Measurements from ENCODE around the gene TRIM24. TPM values are rescaled to one million over a fixed set of nuclear protein-coding genes. Genes with fewer than 3 reads are reported as not detected.

The TRIM24 gene
- total and polyA plus RNA-seq, 10 of the 15 experiments (the other 5 are each of a cell fraction or from before 2014, with no cell fraction given), result 4.6 to 23.5 (median 13.6) TPM

DNA sequence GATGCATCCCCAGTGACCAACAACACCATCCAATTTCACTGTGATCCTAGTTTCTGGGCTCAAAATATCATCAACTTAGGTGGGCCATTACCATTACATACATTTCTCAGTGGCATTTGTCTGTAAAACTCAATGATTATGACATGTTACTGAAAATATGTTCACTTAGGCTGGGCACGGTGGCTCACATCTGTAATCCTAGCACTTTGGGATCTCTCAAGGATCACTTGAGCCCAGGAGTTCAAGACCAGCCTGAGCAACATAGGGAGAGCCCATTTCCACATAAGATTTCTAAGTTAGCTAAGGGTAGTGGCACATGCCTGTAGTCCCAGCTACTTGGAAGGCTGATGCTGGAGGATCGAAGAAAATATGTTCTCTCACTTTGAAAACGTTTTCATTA lies 91.0 kb downstream of the TRIM24 start:
- 95% methylated on average over 3 of the region's 3 CpGs for WGBS (ENCODE audit: insufficient coverage, insufficient replicate concordance, low lambda C conversion rate, missing lambda C conversion rate)
- intact Hi-C loops (cut with micrococcal nuclease; ENCODE audit: unreplicated experiment), result no loop called here
- H3K79me2 ChIP-seq (ENCODE audit: control insufficient read depth, insufficient read depth, low read length), result no peaks in the 10 kb centered on the region
- H3K27ac ChIP-seq (ENCODE audit: control insufficient read depth, insufficient read depth), result no peak overlapping the region
- BruUV-seq (replicated peaks), result no TSS peak
- H3K4me1 ChIP-seq (ENCODE audit: control insufficient read depth, insufficient read depth, low read length), result no peaks in the 10 kb centered on the region
- H3K4me2 ChIP-seq (ENCODE audit: control insufficient read depth, insufficient read depth), result no peak overlapping the region
- H4K20me1 ChIP-seq (ENCODE audit: control insufficient read depth, insufficient read depth), result no peaks in the 10 kb centered on the region
- RAD21 ChIA-PET (ENCODE audit: unreplicated experiment), result no interaction called here
- no peak overlapping the region for H2AFZ ChIP-seq (ENCODE audit: control insufficient read depth, low read depth, low read length)
- no peak overlapping the region for H3K4me3 ChIP-seq
- no peaks in the 10 kb centered on the region for H3K27me3 ChIP-seq (replicated peaks in 1 of 2; ENCODE audit: control insufficient read depth in 2 of 2, insufficient read depth in 2 of 2, low read length in 1 of 2)
- no peak for FAIRE-seq
- peaks cover 4% of the 10 kb centered on the region for H3K9me3 ChIP-seq (replicated peaks; ENCODE audit: control insufficient read depth, insufficient read depth, low read length)
- in situ Hi-C loops (cut with MboI), result no loop called here
- peaks cover 2 to 22% of the 10 kb centered on the region in 2 experiments; a peak in 3 of 4 replicates for H3K36me3 ChIP-seq (ENCODE audit: control insufficient read depth in 2 of 2, insufficient read depth in 2 of 2, low read length in 1 of 2)
- POLR2A ChIA-PET, result interaction anchor here (0.6 kb wide), 1 partner anchor 433 kb away, joined by 4 read pairs; no protein-coding TSS in a partner anchor
- no peak overlapping the region for H3K9ac ChIP-seq (ENCODE audit: control insufficient read depth, insufficient read depth, low read length)
- TF ChIP-seq, protein P1, sequence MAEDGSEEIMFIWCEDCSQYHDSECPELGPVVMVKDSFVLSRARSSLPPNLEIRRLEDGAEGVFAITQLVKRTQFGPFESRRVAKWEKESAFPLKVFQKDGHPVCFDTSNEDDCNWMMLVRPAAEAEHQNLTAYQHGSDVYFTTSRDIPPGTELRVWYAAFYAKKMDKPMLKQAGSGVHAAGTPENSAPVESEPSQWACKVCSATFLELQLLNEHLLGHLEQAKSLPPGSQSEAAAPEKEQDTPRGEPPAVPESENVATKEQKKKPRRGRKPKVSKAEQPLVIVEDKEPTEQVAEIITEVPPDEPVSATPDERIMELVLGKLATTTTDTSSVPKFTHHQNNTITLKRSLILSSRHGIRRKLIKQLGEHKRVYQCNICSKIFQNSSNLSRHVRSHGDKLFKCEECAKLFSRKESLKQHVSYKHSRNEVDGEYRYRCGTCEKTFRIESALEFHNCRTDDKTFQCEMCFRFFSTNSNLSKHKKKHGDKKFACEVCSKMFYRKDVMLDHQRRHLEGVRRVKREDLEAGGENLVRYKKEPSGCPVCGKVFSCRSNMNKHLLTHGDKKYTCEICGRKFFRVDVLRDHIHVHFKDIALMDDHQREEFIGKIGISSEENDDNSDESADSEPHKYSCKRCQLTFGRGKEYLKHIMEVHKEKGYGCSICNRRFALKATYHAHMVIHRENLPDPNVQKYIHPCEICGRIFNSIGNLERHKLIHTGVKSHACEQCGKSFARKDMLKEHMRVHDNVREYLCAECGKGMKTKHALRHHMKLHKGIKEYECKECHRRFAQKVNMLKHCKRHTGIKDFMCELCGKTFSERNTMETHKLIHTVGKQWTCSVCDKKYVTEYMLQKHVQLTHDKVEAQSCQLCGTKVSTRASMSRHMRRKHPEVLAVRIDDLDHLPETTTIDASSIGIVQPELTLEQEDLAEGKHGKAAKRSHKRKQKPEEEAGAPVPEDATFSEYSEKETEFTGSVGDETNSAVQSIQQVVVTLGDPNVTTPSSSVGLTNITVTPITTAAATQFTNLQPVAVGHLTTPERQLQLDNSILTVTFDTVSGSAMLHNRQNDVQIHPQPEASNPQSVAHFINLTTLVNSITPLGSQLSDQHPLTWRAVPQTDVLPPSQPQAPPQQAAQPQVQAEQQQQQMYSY (CRISPR knock-in tag; IDR thresholded peaks at IDR 0.05), result no peak
- no peak for TF ChIP-seq POU2F2 (IDR thresholded peaks at IDR 0.05; ENCODE audit: borderline replicate concordance, low read depth, low read length)
- no peak for TF ChIP-seq GATAD2B (conservative IDR thresholded peaks at IDR 0.05; ENCODE audit: low read depth)
- no peak for TF ChIP-seq MEF2B (IDR thresholded peaks at IDR 0.05; ENCODE audit: partially characterized antibody, poor library complexity, severe bottlenecking)
- no peak for TF ChIP-seq ZNF274 (IDR thresholded peaks at IDR 0.05; ENCODE audit: insufficient read depth, insufficient read length)
- TF ChIP-seq, protein P2, sequence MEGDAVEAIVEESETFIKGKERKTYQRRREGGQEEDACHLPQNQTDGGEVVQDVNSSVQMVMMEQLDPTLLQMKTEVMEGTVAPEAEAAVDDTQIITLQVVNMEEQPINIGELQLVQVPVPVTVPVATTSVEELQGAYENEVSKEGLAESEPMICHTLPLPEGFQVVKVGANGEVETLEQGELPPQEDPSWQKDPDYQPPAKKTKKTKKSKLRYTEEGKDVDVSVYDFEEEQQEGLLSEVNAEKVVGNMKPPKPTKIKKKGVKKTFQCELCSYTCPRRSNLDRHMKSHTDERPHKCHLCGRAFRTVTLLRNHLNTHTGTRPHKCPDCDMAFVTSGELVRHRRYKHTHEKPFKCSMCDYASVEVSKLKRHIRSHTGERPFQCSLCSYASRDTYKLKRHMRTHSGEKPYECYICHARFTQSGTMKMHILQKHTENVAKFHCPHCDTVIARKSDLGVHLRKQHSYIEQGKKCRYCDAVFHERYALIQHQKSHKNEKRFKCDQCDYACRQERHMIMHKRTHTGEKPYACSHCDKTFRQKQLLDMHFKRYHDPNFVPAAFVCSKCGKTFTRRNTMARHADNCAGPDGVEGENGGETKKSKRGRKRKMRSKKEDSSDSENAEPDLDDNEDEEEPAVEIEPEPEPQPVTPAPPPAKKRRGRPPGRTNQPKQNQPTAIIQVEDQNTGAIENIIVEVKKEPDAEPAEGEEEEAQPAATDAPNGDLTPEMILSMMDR (IDR thresholded peaks at IDR 0.05 in 2 of 3, conservative IDR thresholded peaks at IDR 0.05 in 1 of 3; ENCODE audit: control insufficient read depth in 2 of 3, extremely low read depth in 1 of 3, insufficient read depth in 1 of 3, low read depth in 3 of 3, low read length in 3 of 3), result no peak
- TF ChIP-seq MYB (IDR thresholded peaks at IDR 0.05; ENCODE audit: borderline replicate concordance, low read depth, low read length), result no peak
- TF ChIP-seq, protein P3, sequence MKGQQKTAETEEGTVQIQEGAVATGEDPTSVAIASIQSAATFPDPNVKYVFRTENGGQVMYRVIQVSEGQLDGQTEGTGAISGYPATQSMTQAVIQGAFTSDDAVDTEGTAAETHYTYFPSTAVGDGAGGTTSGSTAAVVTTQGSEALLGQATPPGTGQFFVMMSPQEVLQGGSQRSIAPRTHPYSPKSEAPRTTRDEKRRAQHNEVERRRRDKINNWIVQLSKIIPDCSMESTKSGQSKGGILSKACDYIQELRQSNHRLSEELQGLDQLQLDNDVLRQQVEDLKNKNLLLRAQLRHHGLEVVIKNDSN (IDR thresholded peaks at IDR 0.05; ENCODE audit: borderline replicate concordance, extremely low read length, insufficient read depth, low read depth, low read length), result no peak
- SMC1A ChIA-PET (ENCODE audit: uncharacterized antibody, unreplicated experiment), result no interaction called here
- ATAC-seq, result no peak
- CTCF ChIA-PET, result no interaction called here
- DNase-seq (ENCODE audit: low read depth, low spot score), result no peak

Data from GM12878 (cell line).